A549 (cell line): ENCODE measurements around the gene RLIM. TPM values are rescaled to one million over a fixed set of nuclear protein-coding genes. Genes with fewer than 3 reads are reported as not detected.

Experiments used
- ATAC-seq, 2 experiments: fragments of 200-7000 bp in 1 of 2; fragments of >200 bp in 1 of 2; cut with Nextera tagmentation in 1 of 2; cut with Tn5 transposase in 1 of 2; 3 replicates each; pipeline versions ENCODE4 v1.8.0 to v1.9.1; 2018 to 2020; ENCODE audit warnings: mild to moderate bottlenecking in 1 of 2, moderate library complexity in 1 of 2
- CTCF ChIA-PET: fragments of 300-600 bp; sonication (Branson Sonifier 250); formaldehyde crosslinking; extraction: SDS; loops from one replicate; lab custom pipeline; 2021; ENCODE audit warnings: antibody characterized with exemption, inconsistent platforms; lab: Yijun Ruan, JAX
- POLR2A ChIA-PET: fragments of 350-600 bp; formaldehyde crosslinking; extraction: SDS; loops from one replicate; lab custom pipeline; 2021; ENCODE audit warnings: antibody characterized with exemption, inconsistent platforms; lab: Yijun Ruan, JAX
- DNase-seq, 2 experiments: peaks; one replicate each; pipeline versions ENCODE4 v3.0.0 to v3.0.0-alpha.2; 2011 to 2016; ENCODE audit warnings: low read depth in 1 of 2, low spot score in 1 of 2
- FAIRE-seq: peaks from 2 replicates; lab custom pipeline; 2011; peaks lifted over from hg19 to GRCh38; lab: Jason Lieb, UNC
- H3K27ac ChIP-seq, 2 experiments: fragments of >200 bp; sonication (Bioruptor Twin); formaldehyde crosslinking; 3 replicates each; pipeline ENCODE4 v1.5.1; 2016 to 2017
- H3K4me1 ChIP-seq: fragments of >200 bp; sonication (Bioruptor Twin); formaldehyde crosslinking; 3 replicates; pipeline ENCODE4 v1.6.1; 2016
- H3K4me2 ChIP-seq: fragments of >200 bp; sonication (Bioruptor Twin); formaldehyde crosslinking; 3 replicates; pipeline ENCODE4 v1.6.1; 2016
- H3K4me3 ChIP-seq: fragments of >200 bp; sonication (Bioruptor Twin); formaldehyde crosslinking; 3 replicates; pipeline ENCODE4 v1.5.1; 2016
- H3K9me3 ChIP-seq: fragments of >200 bp; sonication (Bioruptor Twin); formaldehyde crosslinking; 3 replicates; pipeline ENCODE4 v1.6.1; 2016
- BHLHE40 ChIP-seq: IDR thresholded peaks from 2 replicates; pipeline ENCODE4 v1.6.1; 2012; ENCODE audit warnings: low read depth, low read length, inconsistent platforms
- CBX8 ChIP-seq: fragments of 200-600 bp; sonication (generic); IDR thresholded peaks from 2 replicates; pipeline ENCODE4 v1.6.1; 2016
- CHD2 ChIP-seq: fragments of 150-350 bp; IDR thresholded peaks from 2 replicates; pipeline ENCODE4 v1.6.1; 2014; ENCODE audit warnings: low read length; ENCODE audit not compliant: partially characterized antibody
- FOSB ChIP-seq: fragments of 250-450 bp; sonication (Bioruptor Pico); IDR thresholded peaks from 2 replicates; pipeline ENCODE4 v1.5.0; 2020; ENCODE audit warnings: mild to moderate bottlenecking, moderate library complexity
- FOXS1 ChIP-seq: fragments of 250-450 bp; sonication (Bioruptor Pico); IDR thresholded peaks from 2 replicates; pipeline ENCODE4 v1.5.0; 2020; ENCODE audit warnings: mild to moderate bottlenecking, moderate library complexity
- HOXA7 ChIP-seq: fragments of 250-450 bp; sonication (Bioruptor Pico); IDR thresholded peaks from 2 replicates; pipeline ENCODE4 v1.5.0; 2020; ENCODE audit warnings: mild to moderate bottlenecking, moderate library complexity
- KDM5A ChIP-seq: fragments of 200-600 bp; sonication (generic); IDR thresholded peaks from 2 replicates; pipeline ENCODE4 v1.6.1; 2016; ENCODE audit warnings: antibody characterized with exemption, mild to moderate bottlenecking
- POLR2A ChIP-seq: IDR thresholded peaks from 2 replicates; pipeline ENCODE4 v1.6.1; 2012; ENCODE audit warnings: mild to moderate bottlenecking, low read length
- WGBS: methylation state at CpG from one replicate; pipeline ENCODE4 v1.1.6; 2017; ENCODE audit errors: missing lambda C conversion rate; 5-methylcytosine and 5-hydroxymethylcytosine counted together
- polyA plus RNA-seq, 4 experiments: library from polyadenylated mRNA; depleted of rRNA in 3 of 4; stranded (reverse); fragments of >200 nt; fragmentation: RNase III in 1 of 4; extraction: RNeasy Plus Mini Kit Qiagen cat#74134 plus additional on column Dnase treatment in 1 of 4; gene quantifications; 2 replicates in 3 of 4; 3 replicates in 1 of 4; pipeline ENCODE4 v1.2.3, GENCODE V29; 2011 to 2017
- TF ChIP-seq, protein P1 (sequence below): IDR thresholded peaks from 2 replicates; pipeline ENCODE4 v1.6.1; 2012
- TF ChIP-seq, protein P2 (sequence below): fragments of 200-600 bp; sonication (generic); IDR thresholded peaks from 2 replicates; pipeline ENCODE4 v1.6.1; 2016; ENCODE audit warnings: antibody characterized with exemption, mild to moderate bottlenecking, moderate library complexity
- TF ChIP-seq, protein P3 (sequence below): fragments of 250-450 bp; sonication (Bioruptor Pico); IDR thresholded peaks from 2 replicates; pipeline ENCODE4 v1.5.0; 2021; ENCODE audit warnings: mild to moderate bottlenecking, moderate library complexity, borderline replicate concordance
- TF ChIP-seq, protein P4 (sequence below): fragments of >200 bp; sonication (Bioruptor Twin); formaldehyde crosslinking; IDR thresholded peaks from 3 replicates; pipeline ENCODE4 v1.5.1; 2016
- TF ChIP-seq, protein P5 (sequence below): IDR thresholded peaks from 2 replicates; pipeline ENCODE4 v1.6.1; 2012; ENCODE audit warnings: low read depth, borderline replicate concordance

The RLIM gene
- polyA plus RNA-seq, 2 of the 4 experiments (the other 2 are of a cell fraction): 18.2 to 35.3 TPM

DNA sequence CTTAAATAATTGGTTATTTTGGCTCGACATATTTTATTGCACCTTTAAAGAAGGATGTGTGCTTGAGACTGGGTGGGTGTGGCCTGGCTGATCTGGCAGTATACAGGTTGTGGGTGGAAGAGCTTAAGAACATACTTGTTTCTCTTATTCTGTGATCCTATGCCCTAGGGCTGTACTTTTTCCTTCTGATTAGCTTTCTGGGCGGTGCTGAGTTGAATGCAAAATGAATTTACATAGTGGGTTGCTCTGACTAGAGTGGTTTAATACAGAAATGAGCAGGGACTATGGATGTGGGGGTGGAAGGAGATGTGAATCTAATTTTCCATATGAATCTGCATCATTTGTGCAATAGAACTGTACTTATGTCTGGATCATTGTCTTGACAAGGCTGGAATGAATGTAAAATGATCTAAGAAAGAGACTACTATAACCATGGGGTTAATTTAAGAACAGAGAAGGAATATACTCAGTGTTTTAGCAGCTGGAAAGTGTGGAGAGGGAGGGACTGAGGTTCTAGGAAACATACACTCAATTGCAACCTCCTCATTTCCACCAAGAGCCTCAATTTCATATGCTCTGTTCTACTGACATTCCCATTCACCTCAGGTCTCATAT lies 73.7 kb downstream of the RLIM start:
- no peak for ATAC-seq
- POLR2A ChIA-PET: no interaction called here
- no peak for FAIRE-seq

DNA sequence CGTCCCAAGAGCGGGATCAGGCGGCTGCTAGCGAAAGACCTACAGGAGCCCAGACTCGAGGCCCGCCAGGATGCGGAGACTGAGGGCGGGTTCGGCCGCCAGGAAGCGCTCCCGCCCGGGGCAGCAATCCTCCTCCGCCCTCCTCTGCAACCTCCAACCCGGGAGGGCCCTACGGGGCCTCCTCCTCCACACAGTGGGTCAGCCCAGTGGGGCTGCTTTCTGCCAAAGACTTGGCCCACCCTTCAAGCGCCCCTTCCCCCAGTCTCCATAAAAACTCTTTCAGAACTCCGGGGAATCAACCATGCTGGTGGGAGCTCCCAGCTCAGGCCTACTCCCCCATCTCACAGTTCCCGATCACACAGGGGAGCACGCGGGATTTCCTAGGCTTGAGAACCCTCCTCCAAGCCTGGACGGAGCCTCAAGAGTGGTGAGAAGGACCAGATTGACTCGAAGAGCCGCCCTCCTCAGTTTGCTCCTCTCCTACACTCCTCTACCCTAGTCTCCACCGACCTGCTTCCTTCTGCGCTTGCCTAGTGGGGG lies 77.5 kb downstream of the RLIM start:
- Histone ChIP-seq H3K4me1 (no peaks in the 10 kb centered on the region), H3K9me3 (no peaks in the 10 kb centered on the region), H3K27ac (no peak overlapping the region), H3K4me3 (no peak overlapping the region), H3K4me2 (no peak overlapping the region)
- ChIA-PET POLR2A (no interaction called here), CTCF (no interaction called here)
- TF ChIP-seq KDM5A (no peak), CHD2 (no peak)
- 94% methylated on average over 12 of the region's 26 CpGs for WGBS
- FAIRE-seq: no peak
- no peak for ATAC-seq
- no peak for DNase-seq

More for the DNA sequence above, 73.7 kb downstream of the RLIM start:
- no peaks in the 10 kb centered on the region for H3K4me1 ChIP-seq
- no peak overlapping the region for H3K4me3 ChIP-seq
- 56% methylated on average over 2 of the region's 2 CpGs for WGBS
- DNase-seq: no peak
- CTCF ChIA-PET: interaction anchor here (1.3 to 2.5 kb wide), 3 partner anchors 11 to 158 kb away, joined by 3 to 11 read pairs (median 5); no protein-coding TSS in a partner anchor
- H3K4me2 ChIP-seq: no peak overlapping the region
- H3K27ac ChIP-seq: no peak overlapping the region
- no peaks in the 10 kb centered on the region for H3K9me3 ChIP-seq
- TF ChIP-seq, protein P1, sequence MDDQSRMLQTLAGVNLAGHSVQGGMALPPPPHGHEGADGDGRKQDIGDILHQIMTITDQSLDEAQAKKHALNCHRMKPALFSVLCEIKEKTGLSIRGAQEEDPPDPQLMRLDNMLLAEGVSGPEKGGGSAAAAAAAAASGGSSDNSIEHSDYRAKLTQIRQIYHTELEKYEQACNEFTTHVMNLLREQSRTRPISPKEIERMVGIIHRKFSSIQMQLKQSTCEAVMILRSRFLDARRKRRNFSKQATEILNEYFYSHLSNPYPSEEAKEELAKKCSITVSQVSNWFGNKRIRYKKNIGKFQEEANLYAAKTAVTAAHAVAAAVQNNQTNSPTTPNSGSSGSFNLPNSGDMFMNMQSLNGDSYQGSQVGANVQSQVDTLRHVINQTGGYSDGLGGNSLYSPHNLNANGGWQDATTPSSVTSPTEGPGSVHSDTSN: no peak
- TF ChIP-seq POLR2A: no peak
- no peak for TF ChIP-seq FOSB (CRISPR knock-in tag)
- TF ChIP-seq, protein P2, sequence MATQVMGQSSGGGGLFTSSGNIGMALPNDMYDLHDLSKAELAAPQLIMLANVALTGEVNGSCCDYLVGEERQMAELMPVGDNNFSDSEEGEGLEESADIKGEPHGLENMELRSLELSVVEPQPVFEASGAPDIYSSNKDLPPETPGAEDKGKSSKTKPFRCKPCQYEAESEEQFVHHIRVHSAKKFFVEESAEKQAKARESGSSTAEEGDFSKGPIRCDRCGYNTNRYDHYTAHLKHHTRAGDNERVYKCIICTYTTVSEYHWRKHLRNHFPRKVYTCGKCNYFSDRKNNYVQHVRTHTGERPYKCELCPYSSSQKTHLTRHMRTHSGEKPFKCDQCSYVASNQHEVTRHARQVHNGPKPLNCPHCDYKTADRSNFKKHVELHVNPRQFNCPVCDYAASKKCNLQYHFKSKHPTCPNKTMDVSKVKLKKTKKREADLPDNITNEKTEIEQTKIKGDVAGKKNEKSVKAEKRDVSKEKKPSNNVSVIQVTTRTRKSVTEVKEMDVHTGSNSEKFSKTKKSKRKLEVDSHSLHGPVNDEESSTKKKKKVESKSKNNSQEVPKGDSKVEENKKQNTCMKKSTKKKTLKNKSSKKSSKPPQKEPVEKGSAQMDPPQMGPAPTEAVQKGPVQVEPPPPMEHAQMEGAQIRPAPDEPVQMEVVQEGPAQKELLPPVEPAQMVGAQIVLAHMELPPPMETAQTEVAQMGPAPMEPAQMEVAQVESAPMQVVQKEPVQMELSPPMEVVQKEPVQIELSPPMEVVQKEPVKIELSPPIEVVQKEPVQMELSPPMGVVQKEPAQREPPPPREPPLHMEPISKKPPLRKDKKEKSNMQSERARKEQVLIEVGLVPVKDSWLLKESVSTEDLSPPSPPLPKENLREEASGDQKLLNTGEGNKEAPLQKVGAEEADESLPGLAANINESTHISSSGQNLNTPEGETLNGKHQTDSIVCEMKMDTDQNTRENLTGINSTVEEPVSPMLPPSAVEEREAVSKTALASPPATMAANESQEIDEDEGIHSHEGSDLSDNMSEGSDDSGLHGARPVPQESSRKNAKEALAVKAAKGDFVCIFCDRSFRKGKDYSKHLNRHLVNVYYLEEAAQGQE: no peak
- TF ChIP-seq, protein P3, sequence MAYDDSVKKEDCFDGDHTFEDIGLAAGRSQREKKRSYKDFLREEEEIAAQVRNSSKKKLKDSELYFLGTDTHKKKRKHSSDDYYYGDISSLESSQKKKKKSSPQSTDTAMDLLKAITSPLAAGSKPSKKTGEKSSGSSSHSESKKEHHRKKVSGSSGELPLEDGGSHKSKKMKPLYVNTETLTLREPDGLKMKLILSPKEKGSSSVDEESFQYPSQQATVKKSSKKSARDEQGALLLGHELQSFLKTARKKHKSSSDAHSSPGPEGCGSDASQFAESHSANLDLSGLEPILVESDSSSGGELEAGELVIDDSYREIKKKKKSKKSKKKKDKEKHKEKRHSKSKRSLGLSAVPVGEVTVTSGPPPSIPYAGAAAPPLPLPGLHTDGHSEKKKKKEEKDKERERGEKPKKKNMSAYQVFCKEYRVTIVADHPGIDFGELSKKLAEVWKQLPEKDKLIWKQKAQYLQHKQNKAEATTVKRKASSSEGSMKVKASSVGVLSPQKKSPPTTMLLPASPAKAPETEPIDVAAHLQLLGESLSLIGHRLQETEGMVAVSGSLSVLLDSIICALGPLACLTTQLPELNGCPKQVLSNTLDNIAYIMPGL (CRISPR knock-in tag): no peak
- TF ChIP-seq, protein P4, sequence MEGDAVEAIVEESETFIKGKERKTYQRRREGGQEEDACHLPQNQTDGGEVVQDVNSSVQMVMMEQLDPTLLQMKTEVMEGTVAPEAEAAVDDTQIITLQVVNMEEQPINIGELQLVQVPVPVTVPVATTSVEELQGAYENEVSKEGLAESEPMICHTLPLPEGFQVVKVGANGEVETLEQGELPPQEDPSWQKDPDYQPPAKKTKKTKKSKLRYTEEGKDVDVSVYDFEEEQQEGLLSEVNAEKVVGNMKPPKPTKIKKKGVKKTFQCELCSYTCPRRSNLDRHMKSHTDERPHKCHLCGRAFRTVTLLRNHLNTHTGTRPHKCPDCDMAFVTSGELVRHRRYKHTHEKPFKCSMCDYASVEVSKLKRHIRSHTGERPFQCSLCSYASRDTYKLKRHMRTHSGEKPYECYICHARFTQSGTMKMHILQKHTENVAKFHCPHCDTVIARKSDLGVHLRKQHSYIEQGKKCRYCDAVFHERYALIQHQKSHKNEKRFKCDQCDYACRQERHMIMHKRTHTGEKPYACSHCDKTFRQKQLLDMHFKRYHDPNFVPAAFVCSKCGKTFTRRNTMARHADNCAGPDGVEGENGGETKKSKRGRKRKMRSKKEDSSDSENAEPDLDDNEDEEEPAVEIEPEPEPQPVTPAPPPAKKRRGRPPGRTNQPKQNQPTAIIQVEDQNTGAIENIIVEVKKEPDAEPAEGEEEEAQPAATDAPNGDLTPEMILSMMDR: no peak
- no peak for TF ChIP-seq CBX8
- no peak for TF ChIP-seq BHLHE40
- TF ChIP-seq, protein P5, sequence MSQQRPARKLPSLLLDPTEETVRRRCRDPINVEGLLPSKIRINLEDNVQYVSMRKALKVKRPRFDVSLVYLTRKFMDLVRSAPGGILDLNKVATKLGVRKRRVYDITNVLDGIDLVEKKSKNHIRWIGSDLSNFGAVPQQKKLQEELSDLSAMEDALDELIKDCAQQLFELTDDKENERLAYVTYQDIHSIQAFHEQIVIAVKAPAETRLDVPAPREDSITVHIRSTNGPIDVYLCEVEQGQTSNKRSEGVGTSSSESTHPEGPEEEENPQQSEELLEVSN: no peak
- TF ChIP-seq FOXS1: no peak
- TF ChIP-seq CHD2: no peak
- no peak for TF ChIP-seq HOXA7 (CRISPR knock-in tag)
